Omental fat pad (tissue), 4 donors: ENCODE results near the gene INSC. TPM values are rescaled to one million over a fixed set of nuclear protein-coding genes. Genes with fewer than 3 reads are reported as not detected.

ENCODE experiments used
- ATAC-seq: fragments of 150-250 bp; one replicate; pipeline ENCODE4 v1.9.1; 2016; ENCODE audit warnings: mild to moderate bottlenecking, moderate library complexity; ENCODE audit not compliant: low FRiP score
- DNase-seq: peaks from one replicate; pipeline ENCODE4 v3.0.0-alpha.2; 2019; ENCODE audit warnings: low spot score
- CTCF ChIP-seq, 3 donors: fragments of 450-650 bp; IDR thresholded peaks; one replicate each; pipeline ENCODE4 v1.5.1; 2016 to 2017; ENCODE audit warnings: antibody characterized with exemption in 3 of 3, mild to moderate bottlenecking in 3 of 3, moderate library complexity in 2 of 3
- total RNA-seq, 4 donors: library from RNA; depleted of rRNA; stranded (reverse); fragments of >200 nt; gene quantifications; one replicate each; pipeline ENCODE4 v1.1.0, GENCODE V29; 2016

INSC gene
- total RNA-seq, 4 donors from 2014 or later, result 3.0 TPM; not detected in 3

- ATAC-seq (no peak), DNase-seq (no peak)
- TF ChIP-seq CTCF (IDR thresholded peaks at IDR 0.05), result no peak
Observed at GRCh38 chr11:15232496-15232895, 117.8 kb downstream of the INSC start.

- DNase-seq (no peak), ATAC-seq (no peak)
- TF ChIP-seq CTCF (IDR thresholded peaks at IDR 0.05), result no peak
Observed at GRCh38 chr11:15233371-15234165, 118.8 kb downstream of the INSC start.

- TF ChIP-seq CTCF (IDR thresholded peaks at IDR 0.05), result no peak
- no peak for DNase-seq
- no peak for ATAC-seq
Observed at GRCh38 chr11:15234796-15235195, 120.1 kb downstream of the INSC start.

GRCh38 chr11:15236559-15236958 lies 121.8 kb downstream of the INSC start:
- no peak for TF ChIP-seq CTCF (IDR thresholded peaks at IDR 0.05)
- no peak for ATAC-seq
- no peak for DNase-seq

GRCh38 chr11:15238856-15239255 lies 124.1 kb downstream of the INSC start:
- DNase-seq (no peak), ATAC-seq (no peak)
- TF ChIP-seq CTCF (IDR thresholded peaks at IDR 0.05), result no peak

- no peak for ATAC-seq
- DNase-seq, result no peak
- TF ChIP-seq CTCF (IDR thresholded peaks at IDR 0.05), result no peak
Observed at GRCh38 chr11:15248749-15249148, 134.0 kb downstream of the INSC start.
